ENCODE results near the gene ZMIZ1.

DNA sequence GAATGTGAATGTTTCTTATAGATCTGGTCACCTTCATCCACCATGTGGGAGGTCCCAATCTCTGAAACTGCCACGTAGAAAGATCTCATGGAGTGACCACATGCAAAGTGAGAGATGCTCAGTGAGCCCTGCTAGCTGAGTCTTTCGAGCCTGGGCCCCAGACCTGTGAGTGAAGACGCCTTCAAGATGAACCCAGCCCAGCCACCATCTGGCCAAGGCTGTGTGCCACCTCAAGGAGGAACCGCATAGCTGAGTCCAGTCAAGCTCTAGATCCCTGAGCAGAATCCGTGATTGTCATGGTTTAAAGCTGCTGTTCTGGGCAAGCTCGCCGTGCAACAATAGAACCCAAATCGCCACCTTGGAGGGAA is 258.3 kb downstream of the ZMIZ1 start:
- TF ChIP-seq CTCF (conservative IDR thresholded peaks at IDR 0.05 in 1 of 2, IDR thresholded peaks at IDR 0.05 in 1 of 2; ENCODE audit: low read depth in 1 of 2, low read length in 2 of 2) (no peak), EZH2 (IDR thresholded peaks at IDR 0.05; ENCODE audit: low read length, missing control alignments) (no peak)

Data from fibroblast of lung (primary cell).